Adipose tissue (tissue), 3 donors: ENCODE results near the gene CHID1. TPM values are rescaled to one million over a fixed set of nuclear protein-coding genes. Genes with fewer than 3 reads are reported as not detected.

Source experiments
- H3K27ac ChIP-seq: one replicate; pipeline ENCODE4 v1.5.1; 2013; ENCODE audit warnings: low read depth, low read length
- WGBS, 3 donors: extraction: QIAGEN DNeasy Blood & Tissue Kit; methylation state at CpG; one replicate each; pipeline ENCODE4 v1.1.7; 2013; 5-methylcytosine and 5-hydroxymethylcytosine counted together
- polyA plus RNA-seq, 3 donors: library from polyadenylated mRNA; stranded (reverse); fragments of 200-250 nt; gene quantifications; one replicate each; pipeline ENCODE4 v1.2.3, GENCODE V29; 2013
- donor health status: healthy with polysubstance abuse.
- donor health status: Bipolar disorder and iron deficiency.
- donor health status: healthy.

Gene CHID1
- polyA plus RNA-seq, 3 donors: 45.3 to 62.6 (median 51.9) TPM

DNA sequence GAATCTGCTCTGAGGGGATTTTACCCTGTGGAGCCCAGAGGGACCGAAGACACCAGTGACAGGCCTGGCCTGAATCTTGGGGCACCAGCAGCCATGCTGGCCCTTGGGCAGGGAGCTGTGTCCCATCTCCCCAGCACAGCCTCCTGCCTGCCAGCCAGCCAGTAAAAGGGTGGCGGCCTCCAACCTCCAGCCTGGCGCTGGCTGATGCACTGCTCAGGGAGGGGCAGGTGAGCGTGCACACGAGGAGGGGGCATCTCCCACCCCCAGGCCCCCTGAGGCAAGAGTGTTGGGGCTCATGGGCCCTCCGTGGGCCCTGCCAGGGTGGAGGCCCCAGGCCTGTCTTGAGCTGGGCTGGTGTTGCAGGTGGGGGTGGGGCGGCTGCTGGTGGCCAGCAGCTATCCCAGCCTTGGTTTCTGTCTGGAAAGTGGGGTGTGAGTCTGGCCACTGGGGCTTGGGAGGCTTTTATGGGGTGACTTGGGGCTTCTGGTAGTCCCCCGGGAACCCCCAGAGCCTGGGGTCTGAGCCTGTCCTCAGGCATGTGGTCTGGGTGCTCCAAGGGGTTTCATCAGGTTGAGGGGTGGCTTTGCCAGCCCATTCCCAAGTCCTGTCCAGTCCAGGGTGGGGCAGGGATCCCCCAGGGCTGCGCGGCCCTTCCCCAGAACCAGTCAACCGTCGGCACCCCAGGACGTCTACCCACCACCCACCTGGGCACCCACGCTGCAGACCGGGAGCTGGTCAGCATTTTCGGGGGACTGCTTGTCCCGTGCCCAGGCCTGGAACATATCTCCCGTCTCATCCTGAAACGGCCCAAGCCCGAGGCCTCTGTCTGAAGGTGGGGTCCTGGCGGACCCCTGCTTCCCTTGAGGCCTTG, 50.1 kb downstream of the CHID1 start:
- WGBS, 3 donors: 83 to 86% (median 85%) methylated on average over 20 to 21 of the region's 21 CpGs
- no peak overlapping the region for H3K27ac ChIP-seq

DNA sequence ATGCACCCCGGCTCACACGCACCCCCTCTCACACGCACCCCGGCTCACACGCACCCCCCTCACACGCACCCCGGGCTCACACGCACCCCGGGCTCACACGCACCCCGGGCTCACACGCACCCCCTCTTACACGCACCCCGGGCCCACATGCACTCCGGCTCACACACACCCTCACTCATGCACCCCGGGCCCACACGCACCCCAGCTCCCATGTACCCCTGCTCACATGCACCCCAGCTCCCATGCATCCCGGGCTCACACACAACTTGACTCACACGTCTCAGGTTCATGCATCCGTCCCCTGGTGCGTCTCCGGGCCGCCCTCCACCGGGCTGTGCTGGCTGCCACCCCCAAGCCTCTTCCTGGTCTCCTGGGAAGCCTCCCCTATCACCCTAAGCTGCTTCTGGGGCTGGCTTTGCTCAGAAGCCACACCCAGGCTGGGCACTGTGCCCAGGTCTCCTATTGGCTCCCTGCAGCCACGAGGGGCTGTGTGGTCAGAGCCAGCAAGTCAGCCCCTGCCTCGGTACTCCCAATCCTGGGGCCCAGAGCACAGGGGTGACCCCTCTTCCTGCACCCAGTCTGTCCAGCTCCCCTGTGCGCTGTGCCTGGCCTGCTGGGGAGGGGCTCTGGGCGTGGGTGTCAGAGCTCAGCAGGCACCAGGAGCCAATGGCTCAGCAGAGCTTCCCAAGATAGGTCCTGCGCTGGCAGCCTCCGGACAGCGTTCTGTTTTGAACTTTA, 51.0 kb downstream of the CHID1 start:
- H3K27ac ChIP-seq: no peak overlapping the region
- WGBS, 3 donors: 46 to 60% (median 58%) methylated on average over 20 to 31 of the region's 31 CpGs

GRCh38 chr11:858762-859339, 51.8 kb downstream of the CHID1 start:
- 82 to 89% (median 87%) methylated on average over 31 to 37 of the region's 37 CpGs for WGBS, 3 donors
- H3K27ac ChIP-seq: no peak overlapping the region

DNA sequence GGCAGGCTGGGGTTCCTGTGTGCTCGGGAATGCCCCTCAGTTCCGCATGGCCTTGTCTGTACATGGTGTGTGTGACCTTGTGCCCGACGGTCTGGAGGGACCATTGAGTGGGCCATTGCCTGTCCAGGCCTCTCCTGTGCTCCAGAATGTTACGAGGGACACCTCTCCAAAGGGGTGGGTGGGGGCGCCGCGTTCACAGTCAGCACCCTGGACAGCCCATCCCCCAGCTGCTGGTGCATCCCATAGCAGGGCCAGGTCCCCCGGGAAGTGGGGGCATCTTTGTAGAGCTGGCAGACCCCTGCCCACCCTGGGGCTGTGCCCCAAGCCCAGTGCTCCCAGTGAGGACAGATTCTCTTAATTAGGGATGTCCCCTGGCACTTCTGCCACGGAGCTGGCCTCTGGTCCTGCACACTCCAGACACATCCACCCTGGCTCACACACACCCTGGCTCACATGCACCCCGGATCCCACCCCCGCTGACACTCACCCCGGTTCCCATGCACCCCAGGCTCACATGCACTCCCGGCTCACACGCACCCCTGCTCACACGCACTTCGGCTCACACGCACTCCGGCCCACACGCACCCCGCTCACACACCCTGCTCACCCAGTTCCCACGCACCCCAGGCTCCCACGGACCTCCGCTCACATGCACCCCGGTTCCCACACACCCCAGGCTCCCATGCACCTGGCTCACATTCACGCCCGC, 52.4 kb downstream of the CHID1 start:
- H3K27ac ChIP-seq: no peak overlapping the region
- 82 to 84% (median 82%) methylated on average over 24 to 27 of the region's 27 CpGs for WGBS, 3 donors

DNA sequence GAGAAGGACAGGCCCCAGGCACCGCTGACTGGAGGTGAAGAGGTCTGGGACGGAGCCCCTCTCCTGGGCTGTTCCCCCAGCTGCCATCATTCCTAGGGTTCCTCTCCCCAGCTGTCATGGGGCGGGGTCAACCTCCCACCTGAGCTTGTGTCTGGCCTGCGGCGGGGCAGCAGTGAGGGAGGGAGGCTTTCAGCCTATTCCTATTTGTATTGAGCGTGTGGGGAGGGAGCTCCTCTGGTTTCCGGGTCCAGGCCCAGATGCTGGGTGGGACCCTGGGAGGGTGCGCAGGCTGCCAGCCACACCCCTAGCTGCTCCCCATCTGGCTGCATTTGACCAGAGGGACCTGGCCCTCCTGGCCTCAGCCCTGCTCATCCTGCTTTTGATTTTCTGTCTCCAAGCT, 54.2 kb downstream of the CHID1 start:
- no peak overlapping the region for H3K27ac ChIP-seq
- 64 to 81% (median 73%) methylated on average over 8 of the region's 8 CpGs for WGBS, 3 donors

GRCh38 chr11:855796-856195, 54.8 kb downstream of the CHID1 start:
- 88 to 93% (median 91%) methylated on average over 12 of the region's 12 CpGs for WGBS, 3 donors

DNA sequence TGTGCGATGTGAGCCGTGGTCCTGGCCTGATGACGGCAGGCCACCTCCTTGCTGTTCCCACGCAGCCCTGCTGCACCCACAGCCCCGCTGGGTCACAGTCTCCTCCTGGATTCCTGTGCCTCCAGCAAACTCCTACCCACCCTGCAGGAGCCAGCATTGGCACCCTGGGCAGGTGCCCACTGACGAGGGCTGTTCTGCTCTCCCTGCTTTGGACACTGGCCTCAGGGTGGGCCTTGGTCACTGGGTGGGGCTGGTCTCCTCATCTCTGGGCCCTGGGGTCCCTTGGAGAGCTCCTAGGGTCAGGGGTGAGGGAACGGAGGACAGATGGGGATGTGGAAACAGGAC, 55.3 kb downstream of the CHID1 start:
- H3K27ac ChIP-seq: no peak overlapping the region
- 86 to 92% (median 90%) methylated on average over 6 to 7 of the region's 7 CpGs for WGBS, 3 donors

More at GRCh38 chr11:855796-856195, 54.8 kb downstream of the CHID1 start:
- H3K27ac ChIP-seq: no peak overlapping the region

GRCh38 chr11:854601-855329, 55.8 kb downstream of the CHID1 start:
- 80 to 89% (median 89%) methylated on average over 19 to 20 of the region's 20 CpGs for WGBS, 3 donors
- no peak overlapping the region for H3K27ac ChIP-seq

- WGBS, 3 donors: 89 to 94% (median 92%) methylated on average over 24 to 27 of the region's 27 CpGs
- no peak overlapping the region for H3K27ac ChIP-seq
These were observed 56.7 kb downstream of the CHID1 start for GRCh38 chr11:853682-854448.

DNA sequence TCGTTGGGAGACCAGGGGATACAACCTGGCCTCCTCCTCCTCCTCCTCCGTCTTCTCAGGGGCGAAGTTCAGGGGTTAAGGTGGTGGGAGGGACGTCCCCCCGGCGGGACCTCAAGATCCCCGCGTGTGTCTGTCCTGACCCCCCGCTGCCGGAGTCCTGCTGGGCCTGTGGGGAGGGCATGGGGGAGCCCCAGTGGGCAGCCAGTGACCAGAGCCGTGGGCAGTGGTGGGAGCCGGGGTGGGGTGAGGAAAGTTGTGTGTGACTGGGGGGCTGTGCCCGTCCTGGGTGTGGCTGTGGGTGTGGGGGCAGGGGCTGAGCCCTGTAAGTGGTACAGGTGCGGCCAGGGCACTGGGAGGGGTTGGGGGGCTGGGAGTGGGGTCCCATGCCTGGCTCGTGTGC, 57.8 kb downstream of the CHID1 start:
- H3K27ac ChIP-seq: no peak overlapping the region
- WGBS, 3 donors: 78 to 80% (median 80%) methylated on average over 11 to 15 of the region's 15 CpGs

DNA sequence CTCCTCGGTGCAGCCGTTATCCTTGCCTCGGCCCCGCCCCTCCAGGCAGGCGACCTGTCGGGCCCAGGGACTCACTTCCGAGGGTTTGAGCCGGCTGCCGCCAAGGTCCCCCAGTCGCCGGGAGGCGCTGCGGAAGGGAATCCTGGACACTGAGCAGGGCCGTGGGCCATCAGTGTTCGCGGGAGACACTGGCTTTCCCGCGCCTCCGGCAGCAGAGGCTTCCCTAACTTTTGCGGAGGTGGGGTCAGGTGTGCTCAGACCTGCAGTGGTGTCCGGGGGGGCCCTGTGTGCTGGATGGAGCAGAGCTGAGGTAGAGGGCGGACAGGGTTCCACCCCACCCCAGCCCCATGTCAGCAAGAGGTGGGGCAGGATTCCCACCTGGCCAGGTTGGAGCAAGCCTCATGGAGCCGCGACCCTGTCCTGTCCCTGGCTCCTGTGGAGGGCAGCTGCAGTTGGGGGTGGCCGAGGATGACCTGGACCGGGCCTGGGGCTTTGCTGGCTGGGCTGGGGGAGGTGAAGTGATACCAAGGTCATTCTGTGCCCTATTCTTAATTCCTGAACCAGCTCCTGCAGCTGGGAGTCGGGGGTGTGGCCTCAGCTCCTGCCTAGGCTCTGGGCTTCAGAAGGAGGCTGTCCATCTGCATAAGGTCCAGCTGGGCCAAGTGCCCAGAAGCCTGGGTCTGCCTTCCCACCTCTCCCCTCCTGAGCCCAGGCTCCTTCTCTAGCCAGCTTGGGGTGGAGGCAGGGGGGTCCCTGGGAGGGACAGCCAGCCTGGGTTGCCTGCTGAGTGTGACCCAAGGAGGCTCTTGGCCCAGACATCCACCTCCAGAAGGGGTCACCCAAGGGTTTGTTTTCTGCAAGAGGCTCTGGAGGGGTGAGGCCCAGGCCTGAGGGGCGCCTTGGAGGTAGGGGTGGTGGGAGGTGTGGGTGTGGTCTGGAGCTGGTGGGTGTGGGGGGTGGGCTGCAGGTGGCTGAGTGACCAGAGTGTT, 59.5 kb downstream of the CHID1 start:
- WGBS, 3 donors: 72 to 82% (median 79%) methylated on average over 27 to 28 of the region's 28 CpGs
- H3K27ac ChIP-seq: no peak overlapping the region

DNA sequence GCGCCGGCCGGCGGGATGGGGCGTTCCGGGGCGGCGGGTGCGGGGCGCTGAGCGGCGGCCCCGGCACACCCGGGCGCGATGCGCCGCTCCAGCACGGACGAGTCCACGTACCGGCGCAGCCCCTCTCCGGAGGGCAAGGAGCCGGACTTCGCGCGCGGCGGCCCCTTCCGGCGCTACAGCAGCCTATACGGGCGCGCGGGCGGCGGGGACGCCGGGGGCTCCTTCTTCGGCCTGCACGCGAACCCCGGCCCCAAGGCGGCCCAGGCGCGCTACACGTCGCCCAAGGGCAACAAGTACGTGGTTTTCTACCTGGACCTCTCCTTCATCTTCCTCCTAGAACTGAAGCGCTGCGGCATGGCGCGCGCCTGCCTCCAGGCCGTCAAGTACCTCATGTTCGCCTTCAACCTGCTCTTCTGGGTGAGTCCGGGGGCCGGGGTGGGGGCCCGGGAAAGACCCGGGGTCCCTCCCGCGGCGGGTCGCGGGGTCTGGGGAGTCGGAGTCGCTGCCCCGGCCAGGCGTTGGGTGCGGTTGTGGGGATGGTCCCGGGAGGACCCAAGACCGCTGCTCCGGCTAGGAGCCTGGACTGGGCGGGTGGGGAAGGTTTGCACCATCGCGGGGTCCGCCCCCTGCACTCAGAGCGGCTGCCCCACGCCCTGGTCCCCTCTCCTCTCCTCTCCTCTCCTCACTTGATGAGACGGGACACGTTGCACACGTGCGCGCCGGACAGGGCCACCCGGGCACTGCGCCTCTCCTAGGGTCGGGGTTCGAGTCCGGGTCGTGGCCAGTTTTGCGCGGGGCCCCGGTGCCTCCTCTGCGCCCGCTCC, 60.4 kb downstream of the CHID1 start:
- no peak overlapping the region for H3K27ac ChIP-seq
- 32 to 44% (median 40%) methylated on average over 70 to 97 of the region's 97 CpGs for WGBS, 3 donors

DNA sequence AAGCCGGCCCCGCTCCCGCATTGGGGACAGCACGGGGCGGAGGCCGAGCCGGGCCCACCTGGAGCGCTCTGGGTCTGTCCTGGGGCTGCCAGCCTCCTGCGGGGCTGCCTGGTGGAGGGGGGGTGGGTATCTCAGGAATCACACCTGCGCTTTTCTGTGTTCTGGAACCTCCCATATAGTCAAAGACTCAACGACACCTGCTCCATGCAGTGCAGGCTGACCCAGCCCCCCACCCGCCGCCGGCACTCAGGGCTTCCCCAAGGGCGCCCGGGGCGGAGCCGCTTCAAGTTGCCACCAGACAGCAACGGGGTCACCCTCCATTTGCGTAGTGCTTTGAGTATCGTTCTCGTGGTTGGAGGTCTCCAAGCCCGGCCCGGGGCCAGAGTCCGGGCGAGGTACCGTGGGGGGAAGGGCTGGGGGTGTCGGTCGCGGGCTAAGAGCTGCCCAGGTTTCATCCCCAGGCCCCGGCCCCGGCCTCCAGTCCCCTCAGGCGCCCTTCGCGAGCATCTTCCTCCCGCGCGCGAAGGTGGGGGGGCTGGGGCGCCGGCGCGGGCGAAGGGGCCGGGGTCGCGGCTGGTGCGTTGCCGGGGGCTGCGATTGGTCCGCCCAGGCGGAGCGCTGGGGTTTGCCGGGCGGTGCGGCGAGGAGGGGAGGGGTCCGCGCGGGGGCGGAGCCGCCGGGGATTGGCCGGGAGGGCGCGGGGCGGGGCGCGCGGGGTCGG, 61.3 kb downstream of the CHID1 start:
- H3K27ac ChIP-seq: no peak overlapping the region
- 5 to 19% (median 18%) methylated on average over 30 to 70 of the region's 71 CpGs for WGBS, 3 donors

- 32 to 39% (median 34%) methylated on average over 14 of the region's 14 CpGs for WGBS, 3 donors
- H3K27ac ChIP-seq: no peak overlapping the region
These were observed 62.2 kb downstream of the CHID1 start for GRCh38 chr11:848380-848931.

GRCh38 chr11:847876-848275, 62.7 kb downstream of the CHID1 start:
- 74 to 83% (median 77%) methylated on average over 17 to 18 of the region's 18 CpGs for WGBS, 3 donors
- no peak overlapping the region for H3K27ac ChIP-seq
